ENCODE measurements around the gene ITGB5.

DNA sequence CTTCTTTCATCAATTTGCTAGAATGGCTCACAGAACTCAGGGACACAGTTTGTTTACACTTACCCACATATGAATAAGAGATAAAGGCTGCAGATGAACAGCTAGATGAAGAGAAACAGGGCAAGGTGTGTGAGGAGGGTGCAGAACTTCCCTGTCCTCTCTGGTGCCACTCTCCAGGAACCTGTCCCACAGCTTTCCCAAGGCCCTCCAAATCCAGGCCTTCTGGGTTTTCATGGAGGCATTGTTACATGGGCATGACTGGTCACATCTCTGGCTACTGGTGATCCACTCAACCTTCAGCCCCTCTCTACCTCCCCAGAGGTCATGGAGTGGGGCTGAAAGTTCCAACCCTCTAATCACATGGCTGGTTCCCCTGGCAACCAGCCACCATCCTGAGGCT lies 73.6 kb downstream of the ITGB5 start:
- TF ChIP-seq EZH2 (IDR thresholded peaks at IDR 0.05; ENCODE audit: insufficient read depth, poor library complexity, severe bottlenecking) (no peak), EZH2phosphoT487 (IDR thresholded peaks at IDR 0.05; ENCODE audit: insufficient read depth, low read depth) (no peak)
